Activated CD8-positive, alpha-beta T cell treated with anti-CD3 and anti-CD28 coated beads for 36 hours (primary cell): Measurements from ENCODE around the gene CLIC5. TPM values are rescaled to one million over a fixed set of nuclear protein-coding genes. Genes with fewer than 3 reads are reported as not detected.

Experiments used
- ATAC-seq: fragments of 200-7000 bp; cut with Tn5 transposase; one replicate; pipeline ENCODE4 v1.10.0; 2021; ENCODE audit warnings: mild to moderate bottlenecking, moderate library complexity
- CTCF ChIA-PET: fragments of 350-600 bp; sonication (Branson Sonifier 250); formaldehyde crosslinking; loops from one replicate; lab custom pipeline; 2021; ENCODE audit warnings: antibody characterized with exemption; lab: Charles Lee
- POLR2A ChIA-PET: fragments of 350-600 bp; sonication (Branson Sonifier 250); formaldehyde crosslinking; loops from one replicate; lab custom pipeline; 2021; ENCODE audit warnings: antibody characterized with exemption; lab: Charles Lee
- DNase-seq: peaks from one replicate; pipeline ENCODE4 v3.0.0-alpha.2; 2020
- H3K27ac Mint-ChIP-seq: one replicate; pipeline ENCODE4 v1.8.0; 2021; ENCODE audit warnings: mild to moderate bottlenecking, mixed read lengths
- H3K27me3 Mint-ChIP-seq: one replicate; pipeline ENCODE4 v1.8.0; 2021; ENCODE audit warnings: mixed read lengths
- H3K36me3 Mint-ChIP-seq: one replicate; pipeline ENCODE4 v1.8.0; 2021; ENCODE audit warnings: low read depth, mixed read lengths
- H3K4me1 Mint-ChIP-seq: one replicate; pipeline ENCODE4 v1.8.0; 2021; ENCODE audit warnings: low read depth, mixed read lengths
- H3K4me3 Mint-ChIP-seq: one replicate; pipeline ENCODE4 v1.8.0; 2021; ENCODE audit warnings: mild to moderate bottlenecking, moderate library complexity, mixed read lengths
- H3K9me3 Mint-ChIP-seq: one replicate; pipeline ENCODE4 v1.8.0; 2021; ENCODE audit warnings: mixed read lengths
- CTCF ChIP-seq: fragments of 200-600 bp; IDR thresholded peaks from one replicate; pipeline ENCODE4 v1.8.0; 2022; ENCODE audit warnings: antibody characterized with exemption, mild to moderate bottlenecking
- intact Hi-C: fragments of 100-400 bp; cut with micrococcal nuclease; formaldehyde crosslinking; loops from one replicate; pipeline ENCODE4 v1.10.0; 2022
- total RNA-seq, 2 experiments: library from RNA; stranded (reverse); gene quantifications; one replicate each; pipeline ENCODE4 v1.2.3, GENCODE V29; 2021

The CLIC5 gene
- total RNA-seq, 2 experiments from 2014 or later = 1.1 TPM

- intact Hi-C loops = no loop called here
- POLR2A ChIA-PET = no interaction called here
- CTCF ChIA-PET = interaction anchor here (2.5 kb wide), 1 partner anchor 33 kb away, joined by 8 read pairs; no protein-coding TSS in a partner anchor
- Mint-ChIP-seq H3K27ac (no peak overlapping the region), H3K36me3 (no peaks in the 10 kb centered on the region), H3K4me3 (no peak overlapping the region), H3K27me3 (no peaks in the 10 kb centered on the region), H3K4me1 (no peaks in the 10 kb centered on the region), H3K9me3 (peaks cover 7% of the 10 kb centered on the region)
- DNase-seq (no peak), ATAC-seq (no peak)
- no peak for TF ChIP-seq CTCF
Measured at GRCh38 chr6:45963896-45964295, 51.8 kb downstream of the CLIC5 start.

GRCh38 chr6:45961125-45961524 is 54.5 kb downstream of the CLIC5 start:
- ATAC-seq (no peak), DNase-seq (no peak)
- intact Hi-C loops = no loop called here
- no peak for TF ChIP-seq CTCF
- ChIA-PET POLR2A (no interaction called here), CTCF (no interaction called here)
- Mint-ChIP-seq H3K27me3 (no peaks in the 10 kb centered on the region), H3K4me1 (no peaks in the 10 kb centered on the region), H3K36me3 (no peaks in the 10 kb centered on the region), H3K9me3 (peaks cover 7% of the 10 kb centered on the region), H3K27ac (no peak overlapping the region), H3K4me3 (no peak overlapping the region)

GRCh38 chr6:45959534-45960145 is 56.0 kb downstream of the CLIC5 start:
- H3K36me3 Mint-ChIP-seq = no peaks in the 10 kb centered on the region
- CTCF ChIA-PET = interaction anchor here (1.5 kb wide), 2 partner anchors 26 kb away, joined by 3 read pairs; no protein-coding TSS in a partner anchor
- intact Hi-C loops = no loop called here
- no peak overlapping the region for H3K27ac Mint-ChIP-seq
- no peak for DNase-seq
- H3K27me3 Mint-ChIP-seq = no peaks in the 10 kb centered on the region
- no peaks in the 10 kb centered on the region for H3K4me1 Mint-ChIP-seq
- no peak for TF ChIP-seq CTCF
- no peak overlapping the region for H3K4me3 Mint-ChIP-seq
- no peak for ATAC-seq
- peaks cover 7% of the 10 kb centered on the region for H3K9me3 Mint-ChIP-seq
- POLR2A ChIA-PET = no interaction called here

- Mint-ChIP-seq H3K36me3 (no peaks in the 10 kb centered on the region), H3K27me3 (peaks cover 2% of the 10 kb centered on the region), H3K27ac (no peak overlapping the region), H3K9me3 (no peaks in the 10 kb centered on the region), H3K4me3 (no peak overlapping the region), H3K4me1 (no peaks in the 10 kb centered on the region)
- ChIA-PET CTCF (interaction anchor here (1.2 kb wide), 1 partner anchor 26 kb away, joined by 4 read pairs; no protein-coding TSS in a partner anchor), POLR2A (no interaction called here)
- no peak for TF ChIP-seq CTCF
- DNase-seq = no peak
- ATAC-seq = no peak
- intact Hi-C loops = no loop called here
Measured at GRCh38 chr6:45956663-45957062, 59.0 kb downstream of the CLIC5 start.

GRCh38 chr6:45956176-45956575 is 59.5 kb downstream of the CLIC5 start:
- Mint-ChIP-seq H3K27me3 (peaks cover 2% of the 10 kb centered on the region), H3K9me3 (no peaks in the 10 kb centered on the region), H3K4me1 (no peaks in the 10 kb centered on the region), H3K36me3 (no peaks in the 10 kb centered on the region), H3K4me3 (no peak overlapping the region), H3K27ac (no peak overlapping the region)
- no peak for TF ChIP-seq CTCF
- DNase-seq = no peak
- POLR2A ChIA-PET = no interaction called here
- intact Hi-C loops = no loop called here
- CTCF ChIA-PET = no interaction called here
- no peak for ATAC-seq
